A172 (cell line): ENCODE results near the gene SEPHS1. TPM values are rescaled to one million over a fixed set of nuclear protein-coding genes. Genes with fewer than 3 reads are reported as not detected.
"Not testable (repeated sequence)": the region's sequence is repeated elsewhere in the genome, so short reads cannot be mapped to it uniquely, and the experiment has no call there.

Source experiments
- DNase-seq: peaks from one replicate; pipeline ENCODE4 v3.0.0-alpha.2; 2015; ENCODE audit warnings: low spot score
- total RNA-seq: library from RNA; depleted of rRNA; stranded (reverse); fragments of >200 nt; shearing (Covaris generic); gene quantifications from 2 replicates; pipeline ENCODE4 v1.2.3, GENCODE V29; 2014; rRNA removed

SEPHS1 gene
- total RNA-seq, 1 experiment from 2014 or later = 58.6 TPM

GRCh38 chr10:13291061-13291460 is 57.0 kb downstream of the SEPHS1 start:
- peak; percentile 49 for DNase-seq

GRCh38 chr10:13284050-13284449 is 64.0 kb downstream of the SEPHS1 start:
- DNase-seq = no peak

DNA sequence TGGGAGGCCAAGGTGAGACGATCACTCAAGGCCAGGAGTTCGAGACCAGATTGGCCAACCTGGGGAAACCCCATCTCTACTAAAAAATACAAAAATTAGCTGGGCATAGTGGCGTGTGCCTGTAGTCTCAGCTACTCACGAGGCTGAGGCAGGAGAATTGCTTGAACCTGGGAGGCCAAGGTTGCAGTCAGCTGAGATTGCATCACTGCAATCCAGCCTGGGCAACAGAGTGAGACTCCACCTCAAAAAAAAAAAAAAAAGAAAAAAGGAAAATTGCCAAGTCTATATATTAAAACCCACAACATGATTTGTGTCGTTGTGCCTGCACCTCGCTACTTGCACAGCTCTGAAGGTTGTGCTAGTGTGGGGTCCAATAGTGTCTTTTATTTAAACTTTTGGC is 65.7 kb downstream of the SEPHS1 start:
- not testable (repeated sequence) for DNase-seq

DNA sequence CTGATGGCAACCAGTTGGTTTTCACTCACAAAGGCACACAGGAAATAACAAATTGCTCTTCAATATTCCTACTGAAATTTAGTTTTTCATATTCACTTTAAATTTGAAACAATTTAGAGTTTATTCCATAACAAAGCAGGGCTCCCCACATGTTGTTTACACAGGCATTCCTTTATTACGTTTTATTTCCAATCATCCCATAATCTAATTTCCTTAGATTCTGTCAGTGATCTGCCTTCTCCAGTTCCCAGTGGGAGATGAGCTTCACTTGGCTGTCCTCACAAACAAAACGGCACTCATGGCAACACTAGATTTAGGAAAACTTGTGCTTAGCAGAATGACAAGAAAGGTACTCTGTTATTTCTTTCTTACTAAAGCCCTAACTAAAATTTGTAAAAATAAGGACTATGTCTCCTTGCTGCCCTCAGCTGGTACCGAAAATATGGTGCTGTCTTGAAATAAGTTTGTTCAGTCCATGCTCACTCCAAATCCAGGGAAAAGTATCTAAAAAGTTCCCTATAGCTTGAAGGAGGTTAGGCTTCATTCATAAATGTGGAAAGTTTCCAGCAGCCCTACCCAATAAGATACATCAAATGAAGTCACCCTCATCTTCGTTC is 71.2 kb downstream of the SEPHS1 start:
- no peak for DNase-seq

GRCh38 chr10:13276146-13276545 is 71.9 kb downstream of the SEPHS1 start:
- not testable (repeated sequence) for DNase-seq

DNA sequence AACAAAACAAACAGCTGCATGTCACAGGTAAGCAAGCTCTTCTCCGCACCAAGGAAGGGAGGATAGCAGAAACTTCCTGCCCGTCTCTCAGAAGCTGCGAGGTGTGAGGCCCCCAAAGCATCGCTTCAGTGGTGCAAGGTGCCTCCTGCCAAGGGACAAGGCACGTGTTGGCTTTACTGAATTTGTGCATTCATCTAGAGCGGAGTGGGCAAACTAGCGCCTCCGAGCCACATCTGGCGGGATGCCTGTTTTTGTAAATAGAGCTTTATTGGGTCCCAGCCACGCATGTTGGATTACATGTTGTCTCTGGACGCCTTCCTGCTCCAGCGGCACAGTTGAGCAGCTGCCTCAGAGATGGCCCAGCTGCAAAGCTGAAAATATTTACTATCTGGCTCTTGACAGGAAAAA is 75.9 kb downstream of the SEPHS1 start:
- no peak for DNase-seq

- no peak for DNase-seq
These were observed 76.4 kb downstream of the SEPHS1 start for GRCh38 chr10:13271552-13272163.

- peak; percentile 75 for DNase-seq
These were observed 77.1 kb downstream of the SEPHS1 start for GRCh38 chr10:13270877-13271551.

DNA sequence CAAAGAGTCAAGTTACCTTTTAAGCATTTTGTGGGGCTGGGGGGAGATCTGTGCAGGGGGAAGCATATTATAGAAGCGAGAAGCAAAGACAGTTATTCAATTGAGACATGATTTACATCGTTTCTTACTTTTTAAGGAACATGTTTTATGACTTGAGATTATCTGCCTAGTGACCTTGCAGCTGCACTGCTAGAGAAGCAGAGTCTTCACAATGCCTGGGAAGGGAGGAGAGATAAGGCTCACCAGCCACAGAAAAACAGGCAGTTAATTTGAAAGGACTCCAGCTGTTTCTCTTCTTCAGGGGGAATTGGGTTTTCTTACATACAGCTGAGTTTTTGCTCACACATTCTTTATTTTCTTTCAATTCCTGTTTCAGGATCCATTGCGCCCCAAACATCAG is 79.3 kb downstream of the SEPHS1 start:
- DNase-seq = no peak

- no peak for DNase-seq
These were observed 79.8 kb downstream of the SEPHS1 start for GRCh38 chr10:13268310-13268709.

Other genes with a start within 250 kb of the SEPHS1 start
- 73.9 and 76.6 TPM in 2 replicates for gene OPTN, start 248.1 kb downstream of the SEPHS1 start, total RNA-seq
- gene MCM10, start 186.7 kb downstream of the SEPHS1 start, total RNA-seq = 33.6 and 34.4 TPM in 2 replicates
- gene UCMA, start 113.9 kb downstream of the SEPHS1 start, total RNA-seq = not detected in 2 replicates
- 26.9 and 33.6 TPM in 2 replicates for gene PHYH, start 48.2 kb downstream of the SEPHS1 start, total RNA-seq
- 22.0 and 44.2 TPM in 2 replicates for gene BEND7, start 180.7 kb upstream of the SEPHS1 start, total RNA-seq
- 48.2 and 57.8 TPM in 2 replicates for gene PRPF18, start 238.7 kb upstream of the SEPHS1 start, total RNA-seq